Measurements from ENCODE around the gene RAB30. TPM values are rescaled to one million over a fixed set of nuclear protein-coding genes. Genes with fewer than 3 reads are reported as not detected.

Gene RAB30
- total and polyA plus RNA-seq, 2 donors (not counting 3 experiments of a cell fraction or from before 2014, with no cell fraction given): 4.1 to 14.6 TPM

DNA sequence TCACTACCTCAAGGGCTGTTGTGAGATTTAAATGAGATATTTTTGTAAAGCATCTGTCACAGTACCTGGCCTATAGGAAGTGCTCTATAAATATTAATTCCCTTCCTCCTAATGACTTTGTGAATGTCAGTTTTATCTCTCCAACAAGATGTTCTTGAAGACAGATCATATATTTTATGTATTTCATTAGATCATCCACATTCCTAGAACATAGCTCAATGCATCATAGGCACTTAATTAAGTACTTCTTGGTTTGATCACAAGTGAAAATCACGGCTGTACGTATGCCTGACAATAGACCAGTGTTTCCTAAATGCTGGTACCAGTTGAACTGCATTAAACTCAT, 49.9 kb downstream of the RAB30 start:
- ChIA-PET CTCF (interaction anchor here (0.9 to 1.7 kb wide), 3 partner anchors 12 to 25 kb away, joined by 3 to 5 read pairs (median 4); no protein-coding TSS in a partner anchor), POLR2A (no interaction called here)
- no peaks in the 10 kb centered on the region for H3K4me1 ChIP-seq (ENCODE audit: control insufficient read depth, extremely low read depth, insufficient read depth, low read length)
- no peaks in the 10 kb centered on the region for H3K27me3 ChIP-seq (ENCODE audit: control insufficient read depth in 2 of 2, insufficient read depth in 2 of 2, low read length in 2 of 2)
- no peak for DNase-seq (ENCODE audit: low read depth, low spot score)
- H3K9me1 ChIP-seq (replicated peaks; ENCODE audit: control insufficient read depth, extremely low read depth, insufficient read depth, low read length): no peaks in the 10 kb centered on the region
- H3K27ac ChIP-seq (ENCODE audit: insufficient read depth, low read depth, low read length): no peak overlapping the region
- BruUV-seq (replicated peaks): no TSS peak
- dilution Hi-C loops (cut with MboI; ENCODE audit: extremely low pct_ligation_motif_present, low sequenced_read_pairs): no loop called here
- intact Hi-C loops (cut with micrococcal nuclease): no loop called here
- TF ChIP-seq GATA2 (IDR thresholded peaks at IDR 0.05; ENCODE audit: insufficient read depth, insufficient read length, low read depth, low read length) (no peak), POLR2A (IDR thresholded peaks at IDR 0.05; ENCODE audit: low read depth, low read length) (no peak), FOS (IDR thresholded peaks at IDR 0.05; ENCODE audit: borderline replicate concordance, insufficient read depth, low read length) (no peak), JUN (IDR thresholded peaks at IDR 0.05; ENCODE audit: borderline replicate concordance, insufficient read depth, insufficient read length, low read depth) (no peak), EZH2 (IDR thresholded peaks at IDR 0.05; ENCODE audit: borderline replicate concordance, low read depth, low read length, severe bottlenecking) (no peak), MYC (IDR thresholded peaks at IDR 0.05; ENCODE audit: low read depth, low read length) (no peak), POLR2AphosphoS5 (IDR thresholded peaks at IDR 0.05; ENCODE audit: insufficient read depth, low read depth, low read length) (no peak)
- TF ChIP-seq, protein P1, sequence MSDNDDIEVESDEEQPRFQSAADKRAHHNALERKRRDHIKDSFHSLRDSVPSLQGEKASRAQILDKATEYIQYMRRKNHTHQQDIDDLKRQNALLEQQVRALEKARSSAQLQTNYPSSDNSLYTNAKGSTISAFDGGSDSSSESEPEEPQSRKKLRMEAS (IDR thresholded peaks at IDR 0.05; ENCODE audit: insufficient read depth, insufficient read length): no peak
- TF ChIP-seq, protein P2, sequence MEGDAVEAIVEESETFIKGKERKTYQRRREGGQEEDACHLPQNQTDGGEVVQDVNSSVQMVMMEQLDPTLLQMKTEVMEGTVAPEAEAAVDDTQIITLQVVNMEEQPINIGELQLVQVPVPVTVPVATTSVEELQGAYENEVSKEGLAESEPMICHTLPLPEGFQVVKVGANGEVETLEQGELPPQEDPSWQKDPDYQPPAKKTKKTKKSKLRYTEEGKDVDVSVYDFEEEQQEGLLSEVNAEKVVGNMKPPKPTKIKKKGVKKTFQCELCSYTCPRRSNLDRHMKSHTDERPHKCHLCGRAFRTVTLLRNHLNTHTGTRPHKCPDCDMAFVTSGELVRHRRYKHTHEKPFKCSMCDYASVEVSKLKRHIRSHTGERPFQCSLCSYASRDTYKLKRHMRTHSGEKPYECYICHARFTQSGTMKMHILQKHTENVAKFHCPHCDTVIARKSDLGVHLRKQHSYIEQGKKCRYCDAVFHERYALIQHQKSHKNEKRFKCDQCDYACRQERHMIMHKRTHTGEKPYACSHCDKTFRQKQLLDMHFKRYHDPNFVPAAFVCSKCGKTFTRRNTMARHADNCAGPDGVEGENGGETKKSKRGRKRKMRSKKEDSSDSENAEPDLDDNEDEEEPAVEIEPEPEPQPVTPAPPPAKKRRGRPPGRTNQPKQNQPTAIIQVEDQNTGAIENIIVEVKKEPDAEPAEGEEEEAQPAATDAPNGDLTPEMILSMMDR (IDR thresholded peaks at IDR 0.05; ENCODE audit: extremely low read depth in 1 of 2, insufficient read depth in 1 of 2, low read depth in 1 of 2, low read length in 2 of 2): no peak
- H3K4me3 ChIP-seq (replicated peaks in 1 of 3; ENCODE audit: insufficient read depth in 1 of 3, low read depth in 1 of 3, low read length in 3 of 3): no peak overlapping the region
- H2AFZ ChIP-seq (ENCODE audit: low read depth, low read length): no peak overlapping the region
- no peak overlapping the region for H3K4me2 ChIP-seq (ENCODE audit: insufficient read depth, low read length)
- no peak overlapping the region for H3K9ac ChIP-seq (replicated peaks; ENCODE audit: extremely low read depth, insufficient read depth, low read length)
- no peak for FAIRE-seq
- H3K36me3 ChIP-seq (ENCODE audit: control insufficient read depth in 2 of 2, extremely low read depth in 1 of 2, insufficient read depth in 2 of 2, low read length in 2 of 2): no peaks in the 10 kb centered on the region
- no peaks in the 10 kb centered on the region for H3K9me3 ChIP-seq (replicated peaks; ENCODE audit: control insufficient read depth, insufficient read depth, low read length)
- H3K79me2 ChIP-seq (ENCODE audit: control insufficient read depth, insufficient read depth, low read length): no peaks in the 10 kb centered on the region
- H4K20me1 ChIP-seq (replicated peaks; ENCODE audit: control insufficient read depth, extremely low read depth, insufficient read depth, low read length): no peaks in the 10 kb centered on the region
